Suprapubic skin (tissue), 4 donors: Measurements from ENCODE around the gene CISD1.

Source experiments
- CTCF ChIP-seq, 2 donors: fragments of 200-600 bp in 1 of 2; fragments of 450-650 bp in 1 of 2; sonication (generic) in 1 of 2; IDR thresholded peaks; one replicate each; pipeline ENCODE4 v1.5.1; 2016 to 2019; ENCODE audit warnings: antibody characterized with exemption in 2 of 2, mild to moderate bottlenecking in 1 of 2, moderate library complexity in 1 of 2
- POLR2A ChIP-seq, 2 donors: fragments of 450-650 bp; IDR thresholded peaks; one replicate each; pipeline ENCODE4 v1.6.1; 2017; ENCODE audit warnings: antibody characterized with exemption in 2 of 2, mild to moderate bottlenecking in 2 of 2, moderate library complexity in 2 of 2
- POLR2AphosphoS5 ChIP-seq, 3 donors: sonication (generic); formaldehyde crosslinking; IDR thresholded peaks; one replicate each; pipeline ENCODE4 v1.6.1; 2017; ENCODE audit warnings: antibody characterized with exemption in 3 of 3

- TF ChIP-seq CTCF (IDR thresholded peaks at IDR 0.05) (no peak), POLR2AphosphoS5 (IDR thresholded peaks at IDR 0.05) (no peak), POLR2A (IDR thresholded peaks at IDR 0.05) (no peak)
Measured at GRCh38 chr10:58336242-58336641, 67.3 kb downstream of the CISD1 start.
